Panc1 (cell line): Measurements from ENCODE around the gene RASAL1. TPM values are rescaled to one million over a fixed set of nuclear protein-coding genes. Genes with fewer than 3 reads are reported as not detected.
A peak's percentile ranks its signal among the peaks of the same experiment; 100 is the strongest.

Source experiments
- ATAC-seq: fragments of 200-7000 bp; cut with Tn5 transposase; 2 replicates; pipeline ENCODE4 v1.9.1; 2020; ENCODE audit warnings: mild to moderate bottlenecking, moderate library complexity
- BruUV-seq: library from RNA; stranded (reverse); fragments of 400-500 nt; replicated peaks from 2 replicates; lab custom pipeline; 2021; lab: Mats Ljungman, UMichigan
- CTCF ChIA-PET: fragments of 300-600 bp; sonication (Branson Sonifier 250); formaldehyde crosslinking; loops from one replicate; lab custom pipeline; 2022; ENCODE audit warnings: antibody characterized with exemption; lab: Charles Lee
- POLR2A ChIA-PET: fragments of 300-600 bp; sonication (Branson Sonifier 250); formaldehyde crosslinking; loops from one replicate; lab custom pipeline; 2022; ENCODE audit warnings: antibody characterized with exemption; lab: Charles Lee
- DNase-seq: peaks from one replicate; pipeline ENCODE4 v3.0.0-alpha.2; 2010; ENCODE audit warnings: low read depth, low spot score
- H3K27ac ChIP-seq: 2 replicates; pipeline ENCODE4 v1.5.1; 2011; ENCODE audit warnings: mild to moderate bottlenecking, low read length, inconsistent platforms
- H3K27me3 ChIP-seq: fragments of 200-500 bp; sonication (Bioruptor generic); 2 replicates; pipeline ENCODE4 v1.6.0; 2014; ENCODE audit warnings: low read length, inconsistent platforms; ENCODE audit not compliant: control insufficient read depth, insufficient read depth
- H3K36me3 ChIP-seq: fragments of 200-500 bp; sonication (Bioruptor generic); 2 replicates; pipeline ENCODE4 v1.5.1; 2014; ENCODE audit warnings: inconsistent platforms, mild to moderate bottlenecking, low read length, moderate library complexity; ENCODE audit not compliant: control insufficient read depth, insufficient read depth
- H3K4me1 ChIP-seq: 2 replicates; pipeline ENCODE4 v1.5.1; 2011; ENCODE audit warnings: inconsistent platforms, mild to moderate bottlenecking, low read length, moderate library complexity; ENCODE audit not compliant: control insufficient read depth, insufficient read depth
- H3K4me3 ChIP-seq, 2 experiments: 2 replicates each; pipeline ENCODE4 v1.5.1; 2011 to 2012; ENCODE audit warnings: low read depth in 2 of 2, low read length in 2 of 2, mild to moderate bottlenecking in 2 of 2, inconsistent platforms in 1 of 2, moderate library complexity in 1 of 2
- H3K9me3 ChIP-seq: fragments of 200-500 bp; sonication (Bioruptor generic); 2 replicates; pipeline ENCODE4 v1.5.1; 2014; ENCODE audit warnings: low read depth, mild to moderate bottlenecking, inconsistent platforms, low read length, moderate library complexity; ENCODE audit not compliant: control insufficient read depth, insufficient read depth
- POLR2AphosphoS5 ChIP-seq: IDR thresholded peaks from 2 replicates; pipeline ENCODE4 v1.6.1; 2012; ENCODE audit warnings: mild to moderate bottlenecking, low read depth, low read length, moderate library complexity
- SIN3A ChIP-seq: IDR thresholded peaks from 2 replicates; pipeline ENCODE4 v1.6.1; 2012; ENCODE audit warnings: low read depth, mild to moderate bottlenecking, low read length, moderate library complexity, borderline replicate concordance; ENCODE audit not compliant: insufficient read depth
- TCF7L2 ChIP-seq: IDR thresholded peaks from 2 replicates; pipeline ENCODE4 v1.6.1; 2011; ENCODE audit warnings: mild to moderate bottlenecking, low read depth, low read length, inconsistent platforms
- in situ Hi-C: cut with HindIII; loops from 2 replicates; pipeline ENCODE4 v1.10.0; 2016; ENCODE audit warnings: low sequenced_read_pairs, low pct_unique_long_range_greater_than_20kb
- intact Hi-C: fragments of 100-400 bp; cut with micrococcal nuclease; formaldehyde crosslinking; loops from one replicate; pipeline ENCODE4 v1.10.0; 2022; ENCODE audit not compliant: unreplicated experiment
- total RNA-seq: library from RNA; stranded (reverse); gene quantifications from one replicate; pipeline ENCODE4 v1.2.1, GENCODE V29; 2021; ENCODE audit not compliant: unreplicated experiment
- TF ChIP-seq, protein P1 (sequence below), 2 experiments: IDR thresholded peaks; 2 replicates each; pipeline ENCODE4 v1.6.1; 2011 to 2012; ENCODE audit warnings: low read depth in 2 of 2, control low read depth in 1 of 2, low read length in 1 of 2, mild to moderate bottlenecking in 1 of 2, moderate library complexity in 1 of 2; ENCODE audit not compliant: insufficient read depth in 1 of 2
- TF ChIP-seq, protein P2 (sequence below): fragments of 450-650 bp; IDR thresholded peaks from 2 replicates; pipeline ENCODE4 v1.5.1; 2017; ENCODE audit warnings: mild to moderate bottlenecking

Gene RASAL1
- total RNA-seq, 1 experiment from 2014 or later, result 0.28 TPM

DNA sequence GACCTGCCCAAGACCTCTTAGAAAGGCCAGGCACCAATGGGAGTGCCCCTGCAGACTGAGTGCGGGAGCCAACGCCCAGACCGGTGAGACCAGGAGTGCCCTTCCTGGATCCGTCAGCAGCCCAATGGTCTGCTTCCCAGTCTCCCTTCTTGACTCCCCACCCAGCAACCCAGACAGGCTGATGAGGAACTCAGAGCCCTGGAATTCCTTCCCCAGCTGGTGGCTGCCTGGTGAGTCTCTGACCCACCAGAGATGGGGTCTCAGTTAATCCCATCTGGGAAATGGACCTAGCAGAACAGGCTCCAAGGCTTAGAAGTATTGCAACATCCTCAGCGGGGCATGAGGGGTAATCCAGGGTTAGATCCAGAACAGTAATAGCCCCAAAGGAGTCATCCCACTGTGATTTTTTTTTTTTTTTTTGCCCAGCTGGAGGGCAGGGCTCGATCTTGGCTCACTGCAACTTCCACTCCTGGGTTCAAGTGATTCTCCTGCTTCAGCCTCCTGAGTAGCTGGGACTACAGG lies 1.5 kb upstream of the RASAL1 start:
- ChIA-PET POLR2A (no interaction called here), CTCF (no interaction called here)
- H3K4me3 ChIP-seq, result no peak overlapping the region
- H3K27ac ChIP-seq, result no peak overlapping the region
- no peaks in the 10 kb centered on the region for H3K9me3 ChIP-seq
- H3K4me1 ChIP-seq, result peaks cover 6% of the 10 kb centered on the region
- in situ Hi-C loops, result no loop called here
- no peak for DNase-seq
- H3K27me3 ChIP-seq, result no peaks in the 10 kb centered on the region
- no TSS peak for BruUV-seq
- intact Hi-C loops, result no loop called here
- TF ChIP-seq, protein P1, sequence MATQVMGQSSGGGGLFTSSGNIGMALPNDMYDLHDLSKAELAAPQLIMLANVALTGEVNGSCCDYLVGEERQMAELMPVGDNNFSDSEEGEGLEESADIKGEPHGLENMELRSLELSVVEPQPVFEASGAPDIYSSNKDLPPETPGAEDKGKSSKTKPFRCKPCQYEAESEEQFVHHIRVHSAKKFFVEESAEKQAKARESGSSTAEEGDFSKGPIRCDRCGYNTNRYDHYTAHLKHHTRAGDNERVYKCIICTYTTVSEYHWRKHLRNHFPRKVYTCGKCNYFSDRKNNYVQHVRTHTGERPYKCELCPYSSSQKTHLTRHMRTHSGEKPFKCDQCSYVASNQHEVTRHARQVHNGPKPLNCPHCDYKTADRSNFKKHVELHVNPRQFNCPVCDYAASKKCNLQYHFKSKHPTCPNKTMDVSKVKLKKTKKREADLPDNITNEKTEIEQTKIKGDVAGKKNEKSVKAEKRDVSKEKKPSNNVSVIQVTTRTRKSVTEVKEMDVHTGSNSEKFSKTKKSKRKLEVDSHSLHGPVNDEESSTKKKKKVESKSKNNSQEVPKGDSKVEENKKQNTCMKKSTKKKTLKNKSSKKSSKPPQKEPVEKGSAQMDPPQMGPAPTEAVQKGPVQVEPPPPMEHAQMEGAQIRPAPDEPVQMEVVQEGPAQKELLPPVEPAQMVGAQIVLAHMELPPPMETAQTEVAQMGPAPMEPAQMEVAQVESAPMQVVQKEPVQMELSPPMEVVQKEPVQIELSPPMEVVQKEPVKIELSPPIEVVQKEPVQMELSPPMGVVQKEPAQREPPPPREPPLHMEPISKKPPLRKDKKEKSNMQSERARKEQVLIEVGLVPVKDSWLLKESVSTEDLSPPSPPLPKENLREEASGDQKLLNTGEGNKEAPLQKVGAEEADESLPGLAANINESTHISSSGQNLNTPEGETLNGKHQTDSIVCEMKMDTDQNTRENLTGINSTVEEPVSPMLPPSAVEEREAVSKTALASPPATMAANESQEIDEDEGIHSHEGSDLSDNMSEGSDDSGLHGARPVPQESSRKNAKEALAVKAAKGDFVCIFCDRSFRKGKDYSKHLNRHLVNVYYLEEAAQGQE (IDR thresholded peaks at IDR 0.05; ENCODE audit: insufficient read depth in 1 of 2, low read depth in 2 of 2, low read length in 1 of 2), result no peak
- TF ChIP-seq TCF7L2 (no peak), POLR2AphosphoS5 (no peak), SIN3A (no peak)
- TF ChIP-seq, protein P2, sequence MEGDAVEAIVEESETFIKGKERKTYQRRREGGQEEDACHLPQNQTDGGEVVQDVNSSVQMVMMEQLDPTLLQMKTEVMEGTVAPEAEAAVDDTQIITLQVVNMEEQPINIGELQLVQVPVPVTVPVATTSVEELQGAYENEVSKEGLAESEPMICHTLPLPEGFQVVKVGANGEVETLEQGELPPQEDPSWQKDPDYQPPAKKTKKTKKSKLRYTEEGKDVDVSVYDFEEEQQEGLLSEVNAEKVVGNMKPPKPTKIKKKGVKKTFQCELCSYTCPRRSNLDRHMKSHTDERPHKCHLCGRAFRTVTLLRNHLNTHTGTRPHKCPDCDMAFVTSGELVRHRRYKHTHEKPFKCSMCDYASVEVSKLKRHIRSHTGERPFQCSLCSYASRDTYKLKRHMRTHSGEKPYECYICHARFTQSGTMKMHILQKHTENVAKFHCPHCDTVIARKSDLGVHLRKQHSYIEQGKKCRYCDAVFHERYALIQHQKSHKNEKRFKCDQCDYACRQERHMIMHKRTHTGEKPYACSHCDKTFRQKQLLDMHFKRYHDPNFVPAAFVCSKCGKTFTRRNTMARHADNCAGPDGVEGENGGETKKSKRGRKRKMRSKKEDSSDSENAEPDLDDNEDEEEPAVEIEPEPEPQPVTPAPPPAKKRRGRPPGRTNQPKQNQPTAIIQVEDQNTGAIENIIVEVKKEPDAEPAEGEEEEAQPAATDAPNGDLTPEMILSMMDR, result no peak
- H3K36me3 ChIP-seq, result no peaks in the 10 kb centered on the region
- no peak for ATAC-seq

DNA sequence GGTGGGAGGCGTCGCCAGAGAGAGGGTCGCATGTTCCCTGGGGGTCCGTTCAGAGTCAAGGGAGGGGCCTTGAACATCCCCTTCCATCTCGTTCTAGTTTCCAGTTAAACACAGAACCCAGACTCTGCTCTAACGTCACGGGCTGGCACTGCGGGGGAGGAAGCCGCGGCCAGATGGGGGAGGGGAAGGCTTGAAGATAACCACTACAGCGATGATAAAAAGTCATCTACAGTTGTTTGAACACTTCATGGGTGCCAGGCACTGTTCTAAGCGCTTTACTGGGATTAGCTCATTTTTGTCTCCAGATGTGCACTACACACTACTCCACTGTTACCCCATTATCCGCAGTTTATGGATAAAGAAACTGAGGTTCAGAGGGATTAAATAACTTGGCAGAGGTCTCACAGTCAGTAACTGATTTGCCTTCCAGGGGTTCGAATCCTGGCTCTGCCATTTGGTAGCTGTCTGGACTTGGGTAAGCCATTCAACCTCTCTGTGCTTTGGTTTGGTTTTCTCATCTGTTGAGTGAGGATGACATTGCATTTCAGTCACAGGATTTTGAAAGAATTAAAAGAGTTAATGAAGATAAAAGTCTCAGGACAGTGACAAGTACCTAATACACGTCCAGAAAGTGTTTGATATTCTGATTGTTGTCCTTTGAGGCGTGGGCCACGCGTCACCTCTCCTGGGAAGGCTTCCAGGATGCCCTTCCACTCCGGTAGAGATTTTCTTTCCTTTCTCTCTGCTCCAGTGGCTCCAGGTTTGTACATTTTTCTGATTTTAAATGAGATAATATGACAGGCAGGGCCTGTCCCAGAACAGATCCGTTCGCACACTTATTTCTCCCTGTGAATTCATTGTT lies 798 bp upstream of the RASAL1 start:
- Histone ChIP-seq H3K4me1 (peaks cover 4% of the 10 kb centered on the region), H3K4me3 (peak overlapping the region; percentile 15 to 26), H3K36me3 (no peaks in the 10 kb centered on the region), H3K9me3 (no peaks in the 10 kb centered on the region), H3K27ac (no peak overlapping the region), H3K27me3 (no peaks in the 10 kb centered on the region)
- in situ Hi-C loops (no loop called here), intact Hi-C loops (no loop called here)
- ChIA-PET CTCF (interaction anchor here (1.9 kb wide), 1 partner anchor 17 kb away, joined by 5 read pairs; no protein-coding TSS in a partner anchor), POLR2A (no interaction called here)
- TF ChIP-seq, protein P1 (IDR thresholded peaks at IDR 0.05; ENCODE audit: insufficient read depth in 1 of 2, low read depth in 2 of 2, low read length in 1 of 2), result no peak
- TF ChIP-seq TCF7L2 (no peak), POLR2AphosphoS5 (no peak), SIN3A (no peak)
- TF ChIP-seq, protein P2, result no peak
- ATAC-seq (no peak), DNase-seq (no peak)
- no TSS peak for BruUV-seq
